H1 (cell line): ENCODE results near the gene DAW1. TPM values are rescaled to one million over a fixed set of nuclear protein-coding genes. Genes with fewer than 3 reads are reported as not detected.

ENCODE experiments used
- CTCF ChIA-PET: fragments of 300-600 bp; sonication (Branson Sonifier 250); formaldehyde crosslinking; loops from one replicate; lab custom pipeline; 2021; ENCODE audit not compliant: partially characterized antibody; lab: Charles Lee
- POLR2A ChIA-PET: fragments of 300-600 bp; sonication (Branson Sonifier 250); formaldehyde crosslinking; loops from one replicate; lab custom pipeline; 2021; ENCODE audit warnings: inconsistent platforms; ENCODE audit not compliant: partially characterized antibody; lab: Charles Lee
- DNase-seq, 2 experiments: peaks; one replicate each; pipeline versions ENCODE4 v3.0.0 to v3.0.0-alpha.2; 2010 to 2022; ENCODE audit warnings: low spot score in 2 of 2, low read depth in 1 of 2, mixed read lengths in 1 of 2
- FAIRE-seq: peaks from 2 replicates; lab custom pipeline; 2011; peaks lifted over from hg19 to GRCh38; lab: Jason Lieb, UNC
- H2AFZ ChIP-seq: 2 replicates; pipeline ENCODE4 v1.8.1; 2012; ENCODE audit warnings: low read length, inconsistent platforms
- H2AK5ac ChIP-seq: 2 replicates; pipeline ENCODE4 v1.6.1; 2013; ENCODE audit warnings: low read depth, low read length
- H2BK120ac ChIP-seq: replicated peaks from 2 replicates; pipeline ENCODE3; 2013; ENCODE audit warnings: low read depth, low read length, inconsistent platforms
- H2BK12ac ChIP-seq: 2 replicates; pipeline ENCODE4 v1.6.1; 2013; ENCODE audit warnings: low read depth, low read length
- H2BK15ac ChIP-seq: 2 replicates; pipeline ENCODE4 v1.6.1; 2013; ENCODE audit warnings: low read length
- H2BK20ac ChIP-seq: 2 replicates; pipeline ENCODE4 v1.6.1; 2013; ENCODE audit warnings: low read length
- H2BK5ac ChIP-seq: 2 replicates; pipeline ENCODE4 v1.6.1; 2013; ENCODE audit warnings: low read depth, low read length
- H3K14ac ChIP-seq: 2 replicates; pipeline ENCODE4 v1.6.1; 2013; ENCODE audit warnings: inconsistent platforms; ENCODE audit not compliant: insufficient read length
- H3K18ac ChIP-seq: 2 replicates; pipeline ENCODE4 v1.6.1; 2013; ENCODE audit warnings: low read length; ENCODE audit errors: extremely low read depth
- H3K23ac ChIP-seq: 2 replicates; pipeline ENCODE4 v1.6.1; 2013; ENCODE audit warnings: inconsistent platforms; ENCODE audit not compliant: insufficient read length
- H3K23me2 ChIP-seq: 2 replicates; pipeline ENCODE4 v1.6.1; 2013; ENCODE audit warnings: low read depth, low read length
- H3K27ac ChIP-seq: 2 replicates; pipeline ENCODE4 v1.6.1; 2011; ENCODE audit warnings: low read depth, low read length, inconsistent platforms
- H3K27me3 ChIP-seq, 4 experiments: replicated peaks in 1 of 4; 1 replicate in 1 of 4; 2 replicates in 3 of 4; pipeline versions ENCODE4 v1.6.1 to v1.8.1; 2011 to 2013; ENCODE audit warnings: low read length in 3 of 4, mild to moderate bottlenecking in 3 of 4, inconsistent platforms in 2 of 4, mixed read lengths in 2 of 4, moderate library complexity in 1 of 4; ENCODE audit not compliant: control insufficient read depth in 3 of 4, insufficient read depth in 3 of 4; ENCODE audit errors: extremely low read depth in 1 of 4
- H3K36me3 ChIP-seq, 4 experiments: 2 replicates each; pipeline versions ENCODE4 v1.6.1 to v1.8.1; 2011 to 2013; ENCODE audit warnings: mild to moderate bottlenecking in 4 of 4, low read length in 3 of 4, moderate library complexity in 2 of 4, control low read depth in 1 of 4, inconsistent platforms in 1 of 4; ENCODE audit not compliant: insufficient read depth in 4 of 4, control insufficient read depth in 2 of 4
- H3K4ac ChIP-seq: replicated peaks from 2 replicates; pipeline ENCODE3; 2013; ENCODE audit warnings: low read length, low read depth, mixed read lengths, inconsistent platforms; ENCODE audit not compliant: insufficient read length
- H3K4me1 ChIP-seq, 4 experiments: replicated peaks in 1 of 4; 1 replicate in 1 of 4; 2 replicates in 3 of 4; pipeline versions ENCODE4 v1.6.1 to v1.8.1; 2011 to 2013; ENCODE audit warnings: low read length in 3 of 4, inconsistent platforms in 2 of 4, mixed read lengths in 1 of 4; ENCODE audit not compliant: insufficient read depth in 4 of 4, control insufficient read depth in 3 of 4
- H3K4me2 ChIP-seq, 2 experiments: 2 replicates each; pipeline versions ENCODE4 v1.6.1 to v1.8.1; 2011 to 2013; ENCODE audit warnings: low read depth in 2 of 2, low read length in 2 of 2, control low read depth in 1 of 2, inconsistent platforms in 1 of 2, mild to moderate bottlenecking in 1 of 2; ENCODE audit not compliant: insufficient read depth in 1 of 2
- H3K4me3 ChIP-seq, 4 experiments: fragments of 200-600, 300-600 bp in 1 of 4; sonication (generic), shearing (Covaris generic), sonication (Bioruptor Twin) in 1 of 4; 2 replicates each; pipeline versions ENCODE4 v1.5.1 to v1.8.1; 2011 to 2016; ENCODE audit warnings: low read length in 4 of 4, low read depth in 3 of 4, control low read depth in 2 of 4, inconsistent platforms in 2 of 4, mild to moderate bottlenecking in 2 of 4, mixed read lengths in 1 of 4, moderate library complexity in 1 of 4; ENCODE audit not compliant: insufficient read depth in 2 of 4; ENCODE audit errors: extremely low read depth in 1 of 4
- H3K56ac ChIP-seq: replicated peaks from 2 replicates; pipeline ENCODE3; 2013; ENCODE audit warnings: low read depth, mild to moderate bottlenecking, mixed read lengths, low read length, inconsistent platforms; ENCODE audit not compliant: insufficient read length
- H3K79me1 ChIP-seq: 2 replicates; pipeline ENCODE4 v1.6.1; 2013; ENCODE audit warnings: low read depth, low read length, control low read depth
- H3K79me2 ChIP-seq, 2 experiments: 2 replicates each; pipeline versions ENCODE4 v1.6.1 to v1.8.1; 2012 to 2013; ENCODE audit warnings: low read length in 2 of 2, mild to moderate bottlenecking in 2 of 2, inconsistent platforms in 1 of 2; ENCODE audit not compliant: insufficient read depth in 2 of 2, control insufficient read depth in 1 of 2
- H3K9ac ChIP-seq, 4 experiments: replicated peaks in 1 of 4; 1 replicate in 1 of 4; 2 replicates in 3 of 4; pipeline versions ENCODE4 v1.6.1 to v1.8.1; 2011 to 2013; ENCODE audit warnings: low read depth in 3 of 4, low read length in 3 of 4, control low read depth in 2 of 4, mild to moderate bottlenecking in 2 of 4, moderate library complexity in 2 of 4, inconsistent platforms in 1 of 4; ENCODE audit errors: extremely low read depth in 1 of 4
- H3K9me3 ChIP-seq, 2 experiments: 2 replicates each; pipeline versions ENCODE4 v1.6.1 to v1.8.1; 2012 to 2013; ENCODE audit warnings: mild to moderate bottlenecking in 2 of 2, moderate library complexity in 2 of 2, control low read depth in 1 of 2, inconsistent platforms in 1 of 2, low read depth in 1 of 2, low read length in 1 of 2, mixed read lengths in 1 of 2; ENCODE audit not compliant: insufficient read depth in 2 of 2
- H4K20me1 ChIP-seq, 2 experiments: replicated peaks in 1 of 2; 2 replicates each; pipeline versions ENCODE3 to v1.8.1; 2011 to 2013; ENCODE audit warnings: inconsistent platforms in 2 of 2, low read length in 2 of 2, mild to moderate bottlenecking in 1 of 2; ENCODE audit not compliant: insufficient read depth in 2 of 2, control insufficient read depth in 1 of 2
- H4K5ac ChIP-seq: 2 replicates; pipeline ENCODE4 v1.6.1; 2013; ENCODE audit warnings: low read length, low read depth, mixed read lengths, inconsistent platforms; ENCODE audit not compliant: insufficient read length
- H4K8ac ChIP-seq: 2 replicates; pipeline ENCODE4 v1.8.0; 2013; ENCODE audit warnings: mild to moderate bottlenecking, moderate library complexity, low read length, inconsistent platforms; ENCODE audit not compliant: insufficient read depth; ENCODE audit errors: extremely low read depth
- H4K91ac ChIP-seq: replicated peaks from 2 replicates; pipeline ENCODE3; 2013; ENCODE audit warnings: low read length, mixed read lengths, inconsistent platforms; ENCODE audit not compliant: insufficient read length
- CREB1 ChIP-seq: IDR thresholded peaks from 2 replicates; pipeline ENCODE4 v1.6.1; 2012; ENCODE audit warnings: inconsistent platforms
- HDAC2 ChIP-seq, 2 experiments: fragments of 300-600 bp in 1 of 2; sonication (generic) in 1 of 2; IDR thresholded peaks; 2 replicates each; pipeline ENCODE4 v1.6.1; 2011 to 2012; ENCODE audit warnings: low read depth in 2 of 2, low read length in 2 of 2, mild to moderate bottlenecking in 2 of 2, moderate library complexity in 2 of 2, borderline replicate concordance in 1 of 2, inconsistent platforms in 1 of 2
- WGBS, 2 experiments: shearing (Covaris generic) in 1 of 2; methylation state at CpG; one replicate each; pipeline versions ENCODE4 v1.1.6 to v1.1.7; 2013 to 2015; ENCODE audit warnings: low lambda C conversion rate in 2 of 2, mixed read lengths in 2 of 2, inconsistent platforms in 1 of 2, low coverage in 1 of 2, missing lambda C conversion rate in 1 of 2; ENCODE audit not compliant: insufficient replicate concordance in 2 of 2, insufficient coverage in 1 of 2, insufficient read length in 1 of 2; ENCODE audit errors: extremely low coverage in 1 of 2, missing lambda C conversion rate in 1 of 2; 5-methylcytosine and 5-hydroxymethylcytosine counted together
- polyA plus RNA-seq, 7 experiments: library from polyadenylated mRNA; depleted of rRNA in 3 of 7; stranded (reverse) in 5 of 7; unstranded in 2 of 7; fragments of >200 nt in 5 of 7; fragments of 200-250 nt in 2 of 7; gene quantifications; 1 replicate in 5 of 7; 2 replicates in 1 of 7; 4 replicates in 1 of 7; pipeline versions ENCODE4 v1.2.1 to v1.2.3, GENCODE V29; 2011 to 2013; ENCODE audit warnings: missing spikeins in 2 of 7, mixed read lengths in 2 of 7
- total RNA-seq: library from RNA; stranded (reverse); fragmentation: NEBNext Ultra II Directional; extraction: Animal tissue kit (Norgen Biotek cat#: 25700); gene quantifications from 2 replicates; pipeline ENCODE4 v1.2.1, GENCODE V29; 2021

The DAW1 gene
- total and polyA plus RNA-seq, 2 of the 8 experiments (the other 6 are each of a cell fraction or from before 2014, with no cell fraction given) = 0.44 to 1.4 TPM

GRCh38 chr2:227921648-227922047 lies 50.2 kb downstream of the DAW1 start:
- DNase-seq (no peak), FAIRE-seq (no peak)
- Histone ChIP-seq H2BK5ac (no peak overlapping the region), H3K27me3 (no peaks in the 10 kb centered on the region), H3K9ac (no peak overlapping the region), H2BK15ac (no peak overlapping the region), H2AFZ (no peak overlapping the region), H3K23me2 (no peaks in the 10 kb centered on the region; the same call in 1 of the 2 replicates), H3K79me2 (no peaks in the 10 kb centered on the region), H3K56ac (no peak overlapping the region), H2AK5ac (no peak overlapping the region), H3K27ac (no peak overlapping the region), H3K4me3 (no peak overlapping the region), H2BK20ac (no peak overlapping the region), H4K91ac (no peak overlapping the region), H3K4ac (no peak overlapping the region), H3K23ac (no peak overlapping the region), H4K8ac (no peak overlapping the region), H3K79me1 (no peaks in the 10 kb centered on the region), H4K20me1 (no peaks in the 10 kb centered on the region), H3K18ac (no peak overlapping the region), H2BK12ac (no peak overlapping the region), H3K36me3 (no peaks in the 10 kb centered on the region), H3K9me3 (0 out of 4 replicates have a peak, but pooled peaks cover 0 to 1% of the 10 kb centered on the region in 2 experiments), H4K5ac (no peak overlapping the region), H2BK120ac (no peak overlapping the region), H3K4me2 (no peak overlapping the region), H3K4me1 (no peaks in the 10 kb centered on the region), H3K14ac (no peak overlapping the region)
- ChIA-PET POLR2A (no interaction called here), CTCF (interaction anchor here (1.1 kb wide), 1 partner anchor 9 kb away, joined by 3 read pairs; no protein-coding TSS in a partner anchor)
- no peak for TF ChIP-seq CREB1
- no peak for TF ChIP-seq HDAC2 (IDR thresholded peaks at IDR 0.05; ENCODE audit: borderline replicate concordance in 1 of 2, low read depth in 2 of 2, low read length in 2 of 2)
- 94% methylated on average over 4 of the region's 4 CpGs; no CpG with 5 or more reads in 1 of the 2 experiments for WGBS, 2 experiments
